H1 (cell line): Measurements from ENCODE around the gene MS4A8. TPM values are rescaled to one million over a fixed set of nuclear protein-coding genes. Genes with fewer than 3 reads are reported as not detected.

Experiments used
- BACH1 ChIP-seq: IDR thresholded peaks from 2 replicates; pipeline ENCODE4 v1.6.1; 2012; ENCODE audit warnings: low read length, improper control_type of control experiment
- GABPA ChIP-seq: IDR thresholded peaks from 2 replicates; pipeline ENCODE4 v1.6.1; 2011; ENCODE audit warnings: mild to moderate bottlenecking, low read length, moderate library complexity, borderline replicate concordance; ENCODE audit not compliant: insufficient read depth
- GTF2F1 ChIP-seq: IDR thresholded peaks from 2 replicates; pipeline ENCODE4 v1.6.1; 2012; ENCODE audit warnings: low read depth, low read length, improper control_type of control experiment, borderline replicate concordance
- POLR2A ChIP-seq, 2 experiments: IDR thresholded peaks; 1 replicate in 1 of 2; 2 replicates in 1 of 2; pipeline ENCODE4 v1.6.1; 2011; ENCODE audit warnings: low read depth in 2 of 2, low read length in 2 of 2, mild to moderate bottlenecking in 2 of 2; ENCODE audit errors: control extremely low read depth in 1 of 2
- RAD21 ChIP-seq, 2 experiments: IDR thresholded peaks in 1 of 2; conservative IDR thresholded peaks in 1 of 2; 2 replicates each; pipeline ENCODE4 v1.6.1; 2011; ENCODE audit warnings: low read depth in 2 of 2, low read length in 2 of 2, improper control_type of control experiment in 1 of 2, inconsistent platforms in 1 of 2, mild to moderate bottlenecking in 1 of 2, moderate library complexity in 1 of 2
- SIX5 ChIP-seq: IDR thresholded peaks from 2 replicates; pipeline ENCODE4 v1.6.1; 2011; ENCODE audit warnings: mild to moderate bottlenecking, low read depth, low read length
- TEAD4 ChIP-seq: IDR thresholded peaks from 2 replicates; pipeline ENCODE4 v1.6.1; 2012; ENCODE audit warnings: low read depth, low read length, inconsistent platforms, mixed read lengths
- ZNF274 ChIP-seq: IDR thresholded peaks from 2 replicates; pipeline ENCODE4 v1.7.0; 2012; ENCODE audit warnings: low read length, borderline replicate concordance; ENCODE audit errors: extremely low read depth
- polyA plus RNA-seq, 7 experiments: library from polyadenylated mRNA; depleted of rRNA in 3 of 7; stranded (reverse) in 5 of 7; unstranded in 2 of 7; fragments of >200 nt in 5 of 7; fragments of 200-250 nt in 2 of 7; gene quantifications; 1 replicate in 5 of 7; 2 replicates in 1 of 7; 4 replicates in 1 of 7; pipeline versions ENCODE4 v1.2.1 to v1.2.3, GENCODE V29; 2011 to 2013; ENCODE audit warnings: missing spikeins in 2 of 7, mixed read lengths in 2 of 7
- total RNA-seq: library from RNA; stranded (reverse); fragmentation: NEBNext Ultra II Directional; extraction: Animal tissue kit (Norgen Biotek cat#: 25700); gene quantifications from 2 replicates; pipeline ENCODE4 v1.2.1, GENCODE V29; 2021
- TF ChIP-seq, protein P1 (sequence below): IDR thresholded peaks from 2 replicates; pipeline ENCODE4 v1.6.1; 2012; ENCODE audit warnings: inconsistent platforms

The MS4A8 gene
- total and polyA plus RNA-seq, 2 of the 8 experiments (the other 6 are each of a cell fraction or from before 2014, with no cell fraction given) = not detected

DNA sequence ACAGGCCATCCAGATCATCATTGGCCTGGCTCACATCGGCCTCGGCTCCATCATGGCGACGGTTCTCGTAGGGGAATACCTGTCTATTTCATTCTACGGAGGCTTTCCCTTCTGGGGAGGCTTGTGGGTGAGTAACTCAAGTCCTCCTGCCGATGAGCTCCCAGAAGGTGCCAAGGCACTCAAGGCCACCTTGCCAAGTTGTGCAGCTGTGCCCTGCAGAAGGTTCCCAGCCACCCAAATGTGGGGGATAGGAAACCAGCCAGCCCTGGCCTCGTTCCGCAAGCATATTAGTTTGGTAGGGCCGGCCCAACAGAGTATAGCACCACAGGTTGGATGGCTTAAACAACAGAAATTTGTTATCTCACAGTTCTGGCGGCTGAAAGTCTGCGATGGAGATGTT lies 4.0 kb downstream of the MS4A8 start (continued):
- TF ChIP-seq RAD21 (IDR thresholded peaks at IDR 0.05 in 1 of 2, conservative IDR thresholded peaks at IDR 0.05 in 1 of 2; ENCODE audit: low read depth in 2 of 2, low read length in 2 of 2) (no peak), POLR2A (IDR thresholded peaks at IDR 0.05; ENCODE audit: control extremely low read depth in 1 of 2, low read depth in 2 of 2, low read length in 2 of 2) (no peak), ZNF274 (no peak), GABPA (no peak), TEAD4 (no peak), BACH1 (no peak), SIX5 (no peak), GTF2F1 (no peak)
- TF ChIP-seq, protein P1, sequence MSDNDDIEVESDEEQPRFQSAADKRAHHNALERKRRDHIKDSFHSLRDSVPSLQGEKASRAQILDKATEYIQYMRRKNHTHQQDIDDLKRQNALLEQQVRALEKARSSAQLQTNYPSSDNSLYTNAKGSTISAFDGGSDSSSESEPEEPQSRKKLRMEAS = no peak
